ENCODE results near the gene SAMSN1. TPM values are rescaled to one million over a fixed set of nuclear protein-coding genes. Genes with fewer than 3 reads are reported as not detected.

Gene SAMSN1
- total RNA-seq, 2 donors from 2014 or later = 1.4 TPM; not detected in 1

GRCh38 chr21:14452031-14452726 lies 93.9 kb downstream of the SAMSN1 start:
- WGBS, 2 experiments (ENCODE audit: insufficient coverage in 1 of 2, insufficient read length in 1 of 2) = 93 to 100% methylated on average over 2 to 7 of the region's 7 CpGs

GRCh38 chr21:14451546-14451945 lies 94.6 kb downstream of the SAMSN1 start:
- H3K36me3 Mint-ChIP-seq (ENCODE audit: low read depth) = no peaks in the 10 kb centered on the region
- H3K9me3 ChIP-seq (ENCODE audit: control insufficient read depth, low read length) = no peaks in the 10 kb centered on the region
- no peak overlapping the region for H3K4me3 Mint-ChIP-seq
- H3K4me1 ChIP-seq (ENCODE audit: control insufficient read depth, insufficient read depth, low read length) = peaks cover 3% of the 10 kb centered on the region
- no peak for TF ChIP-seq CTCF (conservative IDR thresholded peaks at IDR 0.05)
- 95% methylated on average over 2 of the region's 2 CpGs; no CpG with 5 or more reads in 1 of the 2 experiments for WGBS, 2 experiments (ENCODE audit: insufficient coverage in 1 of 2, insufficient read length in 1 of 2)
- no peaks in the 10 kb centered on the region for H3K36me3 ChIP-seq (ENCODE audit: control insufficient read depth, insufficient read depth, low read length)
- H3K27me3 ChIP-seq (ENCODE audit: control insufficient read depth, insufficient read depth, low read length, poor library complexity, severe bottlenecking) = no peaks in the 10 kb centered on the region
- no peaks in the 10 kb centered on the region for H3K9me3 Mint-ChIP-seq
- DNase-seq = no peak
- H3K27ac ChIP-seq (ENCODE audit: low read depth, low read length) = no peak overlapping the region
- H3K4me1 Mint-ChIP-seq = peaks cover 22% of the 10 kb centered on the region
- no peak overlapping the region for H3K9ac ChIP-seq (ENCODE audit: extremely low read depth, low read length, poor library complexity, severe bottlenecking)
- no peaks in the 10 kb centered on the region for H3K27me3 Mint-ChIP-seq (ENCODE audit: insufficient read depth)
- H3K4me3 ChIP-seq (ENCODE audit: low read length) = no peak overlapping the region
- H3K27ac Mint-ChIP-seq = no peak overlapping the region

More at GRCh38 chr21:14452031-14452726, 93.9 kb downstream of the SAMSN1 start:
- DNase-seq = no peak
- no peaks in the 10 kb centered on the region for H3K27me3 ChIP-seq (ENCODE audit: control insufficient read depth, insufficient read depth, low read length, poor library complexity, severe bottlenecking)
- H3K36me3 Mint-ChIP-seq (ENCODE audit: low read depth) = no peaks in the 10 kb centered on the region
- H3K9me3 ChIP-seq (ENCODE audit: control insufficient read depth, low read length) = no peaks in the 10 kb centered on the region
- no peak overlapping the region for H3K4me3 ChIP-seq (ENCODE audit: low read length)
- no peak overlapping the region for H3K4me3 Mint-ChIP-seq
- H3K4me1 Mint-ChIP-seq = peaks cover 22% of the 10 kb centered on the region
- H3K27ac ChIP-seq (ENCODE audit: low read depth, low read length) = no peak overlapping the region
- peaks cover 3% of the 10 kb centered on the region for H3K4me1 ChIP-seq (ENCODE audit: control insufficient read depth, insufficient read depth, low read length)
- no peak overlapping the region for H3K27ac Mint-ChIP-seq
- H3K9me3 Mint-ChIP-seq = no peaks in the 10 kb centered on the region
- no peak overlapping the region for H3K9ac ChIP-seq (ENCODE audit: extremely low read depth, low read length, poor library complexity, severe bottlenecking)
- no peaks in the 10 kb centered on the region for H3K36me3 ChIP-seq (ENCODE audit: control insufficient read depth, insufficient read depth, low read length)
- TF ChIP-seq CTCF (conservative IDR thresholded peaks at IDR 0.05) = no peak
- H3K27me3 Mint-ChIP-seq (ENCODE audit: insufficient read depth) = no peaks in the 10 kb centered on the region

GRCh38 chr21:14448784-14449183 lies 97.3 kb downstream of the SAMSN1 start:
- no peak overlapping the region for H3K9ac ChIP-seq (ENCODE audit: extremely low read depth, low read length, poor library complexity, severe bottlenecking)
- Mint-ChIP-seq H3K9me3 (no peaks in the 10 kb centered on the region), H3K27me3 (ENCODE audit: insufficient read depth) (no peaks in the 10 kb centered on the region), H3K36me3 (ENCODE audit: low read depth) (no peaks in the 10 kb centered on the region), H3K4me1 (peaks cover 10% of the 10 kb centered on the region), H3K4me3 (no peak overlapping the region), H3K27ac (no peak overlapping the region)
- 80% methylated on average over 1 of the region's 1 CpG; no CpG with 5 or more reads in 1 of the 2 experiments for WGBS, 2 experiments (ENCODE audit: insufficient coverage in 1 of 2, insufficient read length in 1 of 2)
- no peak for TF ChIP-seq CTCF (conservative IDR thresholded peaks at IDR 0.05)
- no peak overlapping the region for H3K27ac ChIP-seq (ENCODE audit: low read depth, low read length)
- H3K9me3 ChIP-seq (ENCODE audit: control insufficient read depth, low read length) = no peaks in the 10 kb centered on the region
- H3K27me3 ChIP-seq (ENCODE audit: control insufficient read depth, insufficient read depth, low read length, poor library complexity, severe bottlenecking) = no peaks in the 10 kb centered on the region
- no peaks in the 10 kb centered on the region for H3K36me3 ChIP-seq (ENCODE audit: control insufficient read depth, insufficient read depth, low read length)
- DNase-seq = no peak
- no peaks in the 10 kb centered on the region for H3K4me1 ChIP-seq (ENCODE audit: control insufficient read depth, insufficient read depth, low read length)
- H3K4me3 ChIP-seq (ENCODE audit: low read length) = no peak overlapping the region
